WTC11 (cell line): ENCODE data around the gene CPNE7. TPM values are rescaled to one million over a fixed set of nuclear protein-coding genes. Genes with fewer than 3 reads are reported as not detected.

Experiments used
- ARID4B ChIP-seq: sonication (generic); formaldehyde crosslinking; IDR thresholded peaks from 2 replicates; pipeline ENCODE4 v1.8.0; 2023; ENCODE audit warnings: missing genetic modification reagents, mild to moderate bottlenecking, borderline replicate concordance
- ATF2 ChIP-seq: sonication (generic); formaldehyde crosslinking; IDR thresholded peaks from 2 replicates; pipeline ENCODE4 v1.8.1; 2022; ENCODE audit warnings: low read depth, missing genetic modification reagents, borderline replicate concordance
- ATF3 ChIP-seq: sonication (generic); formaldehyde crosslinking; conservative IDR thresholded peaks from 2 replicates; pipeline ENCODE4 v1.8.1; 2022; ENCODE audit warnings: mild to moderate bottlenecking, missing genetic modification reagents
- ATF6 ChIP-seq: sonication (generic); formaldehyde crosslinking; IDR thresholded peaks from 2 replicates; pipeline ENCODE4 v1.8.1; 2023; ENCODE audit warnings: mild to moderate bottlenecking, missing genetic modification reagents
- CREB1 ChIP-seq: sonication (generic); formaldehyde crosslinking; IDR thresholded peaks from 2 replicates; pipeline ENCODE4 v1.8.0; 2023; ENCODE audit warnings: mild to moderate bottlenecking, missing genetic modification reagents
- E2F1 ChIP-seq: sonication (generic); formaldehyde crosslinking; IDR thresholded peaks from 2 replicates; pipeline ENCODE4 v1.8.0; 2022; ENCODE audit warnings: mild to moderate bottlenecking, missing genetic modification reagents
- ELF4 ChIP-seq: sonication (generic); formaldehyde crosslinking; IDR thresholded peaks from 2 replicates; pipeline ENCODE4 v1.8.1; 2022; ENCODE audit warnings: low read depth, mild to moderate bottlenecking, moderate library complexity, missing genetic modification reagents
- GTF2I ChIP-seq: fragments of 250-450 bp; sonication (Bioruptor Pico); conservative IDR thresholded peaks from 2 replicates; pipeline ENCODE4 v1.4.0; 2021; ENCODE audit warnings: mild to moderate bottlenecking
- KAT7 ChIP-seq: sonication (generic); formaldehyde crosslinking; IDR thresholded peaks from 2 replicates; pipeline ENCODE4 v1.8.1; 2023; ENCODE audit warnings: missing genetic modification reagents, mild to moderate bottlenecking, borderline replicate concordance
- NFE2L1 ChIP-seq: sonication (generic); formaldehyde crosslinking; IDR thresholded peaks from 2 replicates; pipeline ENCODE4 v1.8.1; 2023; ENCODE audit warnings: missing genetic modification reagents
- NR1H2 ChIP-seq: sonication (generic); formaldehyde crosslinking; IDR thresholded peaks from 2 replicates; pipeline ENCODE4 v1.9.0; 2021; ENCODE audit warnings: mild to moderate bottlenecking, moderate library complexity, missing genetic modification reagents
- PREB ChIP-seq: sonication (generic); formaldehyde crosslinking; IDR thresholded peaks from 2 replicates; pipeline ENCODE4 v1.8.1; 2022; ENCODE audit warnings: mild to moderate bottlenecking, missing genetic modification reagents, moderate library complexity, borderline replicate concordance
- SMAD3 ChIP-seq: sonication (generic); formaldehyde crosslinking; IDR thresholded peaks from 2 replicates; pipeline ENCODE4 v1.8.0; 2022; ENCODE audit warnings: missing genetic modification reagents, mild to moderate bottlenecking, borderline replicate concordance
- TEAD4 ChIP-seq: sonication (generic); formaldehyde crosslinking; IDR thresholded peaks from 2 replicates; pipeline ENCODE4 v1.8.0; 2022; ENCODE audit warnings: mild to moderate bottlenecking, missing genetic modification reagents
- USF1 ChIP-seq: sonication (generic); formaldehyde crosslinking; IDR thresholded peaks from 2 replicates; pipeline ENCODE4 v1.8.0; 2022; ENCODE audit warnings: mild to moderate bottlenecking, missing genetic modification reagents
- ZNF263 ChIP-seq: sonication (generic); formaldehyde crosslinking; IDR thresholded peaks from 2 replicates; pipeline ENCODE4 v1.8.1; 2022; ENCODE audit warnings: low read depth, mild to moderate bottlenecking, moderate library complexity, missing genetic modification reagents
- ZNF425 ChIP-seq: fragments of 250-450 bp; sonication (Bioruptor Pico); conservative IDR thresholded peaks from 2 replicates; pipeline ENCODE4 v1.9.0; 2021; ENCODE audit warnings: mild to moderate bottlenecking
- ZNF532 ChIP-seq: fragments of 250-450 bp; sonication (Bioruptor Pico); IDR thresholded peaks from 2 replicates; pipeline ENCODE4 v1.9.0; 2021; ENCODE audit warnings: mild to moderate bottlenecking, borderline replicate concordance
- total RNA-seq: library from RNA; stranded (reverse); gene quantifications from 3 replicates; pipeline ENCODE4 v1.2.3, GENCODE V29; 2021

The CPNE7 gene
- total RNA-seq, 1 experiment from 2014 or later = 42.6 TPM

- TF ChIP-seq PREB (CRISPR knock-in tag) (peak; percentile 61; the same call in 1 of the 2 replicates), GTF2I (CRISPR knock-in tag) (no peak), ATF3 (CRISPR knock-in tag) (no peak), ELF4 (no peak), NR1H2 (no peak), USF1 (CRISPR knock-in tag) (peak; percentile 55; the same call in 1 of the 2 replicates), ATF6 (CRISPR knock-in tag) (no peak), ARID4B (peak; percentile 76; the same call in 1 of the 2 replicates), NFE2L1 (CRISPR knock-in tag) (no peak), SMAD3 (CRISPR knock-in tag) (no peak), E2F1 (CRISPR knock-in tag) (no peak), ZNF263 (CRISPR knock-in tag) (no peak), CREB1 (CRISPR knock-in tag) (0 out of 2 replicates have a peak, but pooled peaks have one; percentile 42), ZNF532 (CRISPR knock-in tag) (no peak; the same call in 1 of the 2 replicates), ZNF425 (CRISPR knock-in tag) (no peak; the same call in none of the 2 replicates), TEAD4 (no peak), KAT7 (no peak), ATF2 (CRISPR knock-in tag) (no peak)
These were observed 10.9 kb upstream of the CPNE7 start (continued) for GRCh38 chr16:89564476-89565255.
